GM23248 (cell line): Measurements from ENCODE around the gene HSBP1.

ENCODE experiments used
- EZH2 ChIP-seq: fragments of 200-600 bp; sonication (generic); IDR thresholded peaks from 2 replicates; pipeline ENCODE4 v1.6.1; 2018; ENCODE audit warnings: antibody characterized with exemption, mild to moderate bottlenecking; ENCODE audit not compliant: insufficient read depth, poor library complexity, severe bottlenecking
- EZH2phosphoT487 ChIP-seq: fragments of 200-600 bp; sonication (generic); IDR thresholded peaks from 2 replicates; pipeline ENCODE4 v1.6.1; 2018; ENCODE audit warnings: antibody characterized with exemption, moderate library complexity, mild to moderate bottlenecking, low read depth; ENCODE audit not compliant: insufficient read depth

DNA sequence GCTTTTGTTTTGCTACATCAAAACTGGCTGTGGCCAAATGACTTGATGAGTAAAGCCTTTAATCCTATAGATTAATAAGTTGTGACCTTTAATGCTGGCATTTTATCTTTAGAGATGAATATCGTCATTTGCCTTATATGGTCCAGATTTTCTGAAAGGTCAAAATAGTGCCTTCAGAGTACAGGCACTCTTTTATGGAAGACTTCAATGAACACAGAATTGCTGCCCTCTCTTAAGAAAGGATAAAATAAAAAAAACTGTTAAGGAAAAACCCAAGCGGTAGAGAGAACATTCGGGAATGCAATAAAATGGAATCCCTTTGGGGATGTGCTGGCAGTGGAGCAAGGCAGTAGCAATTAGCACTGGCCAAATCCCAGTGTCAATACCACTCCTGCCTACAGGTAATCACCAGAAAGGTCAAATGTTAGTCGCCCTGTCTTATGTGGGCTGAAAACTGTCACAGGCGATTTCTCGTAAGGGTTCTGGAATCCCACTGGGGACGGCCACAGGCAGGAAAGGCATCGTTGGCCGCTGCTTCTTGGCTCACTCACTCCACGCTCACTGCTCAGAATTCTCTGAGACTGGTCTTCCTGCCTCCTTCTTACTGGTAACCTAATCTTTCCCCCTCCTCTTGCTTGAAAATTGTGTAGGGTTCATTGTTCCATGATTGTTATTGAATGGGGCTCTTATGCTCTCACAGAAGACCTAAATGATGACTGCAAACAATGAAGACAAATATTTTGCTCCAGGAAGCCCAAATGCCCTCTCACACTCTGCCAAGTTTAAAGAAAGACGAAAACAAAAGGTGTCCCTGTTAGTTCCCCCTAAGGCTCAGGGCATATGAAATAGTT lies 45.4 kb upstream of the HSBP1 start:
- TF ChIP-seq EZH2 (no peak), EZH2phosphoT487 (no peak)
